ENCODE data around the gene RARG.

RARG gene

GRCh38 chr12:53223389-53224060, 8.5 kb downstream of the RARG start:
- DNase-seq (ENCODE audit: low read depth, low spot score) = no peak

- no peak for DNase-seq (ENCODE audit: low read depth, low spot score)
Observed at GRCh38 chr12:53222806-53223261, 9.2 kb downstream of the RARG start.

- no peak for DNase-seq (ENCODE audit: low read depth, low spot score)
Observed at GRCh38 chr12:53222170-53222721, 9.8 kb downstream of the RARG start.

- no peak for DNase-seq (ENCODE audit: low read depth, low spot score)
Observed at GRCh38 chr12:53221203-53222080, 10.6 kb downstream of the RARG start.

GRCh38 chr12:53220694-53221202, 11.3 kb downstream of the RARG start:
- peak; percentile 70 for DNase-seq (ENCODE audit: low read depth, low spot score)

GRCh38 chr12:53219956-53220693, 11.9 kb downstream of the RARG start:
- no peak for DNase-seq (ENCODE audit: low read depth, low spot score)

- DNase-seq (ENCODE audit: low read depth, low spot score) = no peak
Observed at GRCh38 chr12:53219292-53219955, 12.6 kb downstream of the RARG start.

GRCh38 chr12:53218551-53219291, 13.3 kb downstream of the RARG start:
- no peak for DNase-seq (ENCODE audit: low read depth, low spot score)

- no peak for DNase-seq (ENCODE audit: low read depth, low spot score)
Observed at GRCh38 chr12:53217931-53218307, 14.1 kb downstream of the RARG start.

GRCh38 chr12:53217051-53217930, 14.7 kb downstream of the RARG start:
- no peak for DNase-seq (ENCODE audit: low read depth, low spot score)

- DNase-seq (ENCODE audit: low read depth, low spot score) = no peak
Observed at GRCh38 chr12:53215497-53215896, 16.5 kb downstream of the RARG start.

- no peak for DNase-seq (ENCODE audit: low read depth, low spot score)
Observed at GRCh38 chr12:53214687-53215455, 17.1 kb downstream of the RARG start.

GRCh38 chr12:53214221-53214620, 17.8 kb downstream of the RARG start:
- no peak for DNase-seq (ENCODE audit: low read depth, low spot score)

GRCh38 chr12:53213348-53213747, 18.7 kb downstream of the RARG start:
- no peak for DNase-seq (ENCODE audit: low read depth, low spot score)

GRCh38 chr12:53212931-53213330, 19.1 kb downstream of the RARG start:
- DNase-seq (ENCODE audit: low read depth, low spot score) = no peak

- DNase-seq (ENCODE audit: low read depth, low spot score) = no peak
Observed at GRCh38 chr12:53211476-53212381, 20.3 kb downstream of the RARG start.

GRCh38 chr12:53210843-53211242, 21.2 kb downstream of the RARG start:
- no peak for DNase-seq (ENCODE audit: low read depth, low spot score)
